HG02588 (cell line): ENCODE results near the gene GALR3.
"Not testable (repeated sequence)": the region's sequence is repeated elsewhere in the genome, so short reads cannot be mapped to it uniquely, and the experiment has no call there.

Experiments used
- ATAC-seq: cut with Tn5 transposase; IDR thresholded peaks from one replicate; pipeline ENCODE4 v1.9.1; 2021; ENCODE audit warnings: mild to moderate bottlenecking, moderate library complexity; ENCODE audit not compliant: unreplicated experiment

GALR3 gene, protein sequence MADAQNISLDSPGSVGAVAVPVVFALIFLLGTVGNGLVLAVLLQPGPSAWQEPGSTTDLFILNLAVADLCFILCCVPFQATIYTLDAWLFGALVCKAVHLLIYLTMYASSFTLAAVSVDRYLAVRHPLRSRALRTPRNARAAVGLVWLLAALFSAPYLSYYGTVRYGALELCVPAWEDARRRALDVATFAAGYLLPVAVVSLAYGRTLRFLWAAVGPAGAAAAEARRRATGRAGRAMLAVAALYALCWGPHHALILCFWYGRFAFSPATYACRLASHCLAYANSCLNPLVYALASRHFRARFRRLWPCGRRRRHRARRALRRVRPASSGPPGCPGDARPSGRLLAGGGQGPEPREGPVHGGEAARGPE

DNA sequence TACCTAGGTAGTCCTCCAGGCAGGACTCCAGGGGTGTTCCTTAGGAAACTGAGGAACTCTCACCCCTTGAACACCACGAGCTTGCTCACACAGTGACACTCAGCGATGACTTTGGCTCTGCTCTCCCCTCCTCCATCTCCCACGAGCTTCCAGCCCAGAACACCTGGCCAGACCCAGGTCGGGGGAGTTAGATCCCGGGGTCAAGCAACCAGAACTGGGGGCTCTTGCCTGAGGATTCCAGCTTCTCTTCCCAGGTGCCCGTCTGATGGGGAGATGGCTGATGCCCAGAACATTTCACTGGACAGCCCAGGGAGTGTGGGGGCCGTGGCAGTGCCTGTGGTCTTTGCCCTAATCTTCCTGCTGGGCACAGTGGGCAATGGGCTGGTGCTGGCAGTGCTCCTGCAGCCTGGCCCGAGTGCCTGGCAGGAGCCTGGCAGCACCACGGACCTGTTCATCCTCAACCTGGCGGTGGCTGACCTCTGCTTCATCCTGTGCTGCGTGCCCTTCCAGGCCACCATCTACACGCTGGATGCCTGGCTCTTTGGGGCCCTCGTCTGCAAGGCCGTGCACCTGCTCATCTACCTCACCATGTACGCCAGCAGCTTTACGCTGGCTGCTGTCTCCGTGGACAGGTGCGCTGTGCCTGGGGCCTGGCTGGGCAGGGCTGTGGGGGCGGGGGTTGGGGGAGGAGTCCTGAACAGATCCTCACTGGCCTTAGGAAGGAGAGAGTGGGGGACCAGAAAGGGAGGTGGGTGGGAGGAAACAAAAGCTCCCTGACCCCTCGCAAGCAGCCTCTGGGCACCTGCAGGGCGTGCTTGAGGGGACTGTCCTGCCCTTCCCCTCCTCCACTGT lies at the start of gene GALR3:
GALR3 (plus strand) TSS at position 249 of the 852 bp plus-strand sequence; CDS start at position 274, 25 bp downstream.
- ATAC-seq: no peak

DNA sequence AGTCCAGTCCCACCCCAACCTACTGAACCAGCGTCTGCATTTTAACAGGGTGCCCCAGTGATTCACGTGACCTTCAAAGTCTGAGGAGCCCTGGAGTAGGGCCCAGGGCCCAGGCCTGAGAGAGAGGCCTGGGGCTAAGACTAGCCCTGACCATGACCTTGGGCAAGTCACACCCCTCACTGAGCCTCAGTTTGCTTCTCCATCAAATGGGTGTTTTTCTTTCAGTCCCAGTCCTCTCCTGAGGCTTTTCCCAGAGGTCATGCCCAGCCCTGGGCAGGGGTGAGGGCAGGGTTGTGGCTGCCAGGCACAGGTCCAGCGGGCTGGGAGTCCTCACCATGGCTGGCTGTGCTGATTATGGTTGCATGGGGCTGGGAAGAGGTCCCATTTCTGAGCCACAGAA lies 48.5 kb upstream of the GALR3 start:
- ATAC-seq: no peak

DNA sequence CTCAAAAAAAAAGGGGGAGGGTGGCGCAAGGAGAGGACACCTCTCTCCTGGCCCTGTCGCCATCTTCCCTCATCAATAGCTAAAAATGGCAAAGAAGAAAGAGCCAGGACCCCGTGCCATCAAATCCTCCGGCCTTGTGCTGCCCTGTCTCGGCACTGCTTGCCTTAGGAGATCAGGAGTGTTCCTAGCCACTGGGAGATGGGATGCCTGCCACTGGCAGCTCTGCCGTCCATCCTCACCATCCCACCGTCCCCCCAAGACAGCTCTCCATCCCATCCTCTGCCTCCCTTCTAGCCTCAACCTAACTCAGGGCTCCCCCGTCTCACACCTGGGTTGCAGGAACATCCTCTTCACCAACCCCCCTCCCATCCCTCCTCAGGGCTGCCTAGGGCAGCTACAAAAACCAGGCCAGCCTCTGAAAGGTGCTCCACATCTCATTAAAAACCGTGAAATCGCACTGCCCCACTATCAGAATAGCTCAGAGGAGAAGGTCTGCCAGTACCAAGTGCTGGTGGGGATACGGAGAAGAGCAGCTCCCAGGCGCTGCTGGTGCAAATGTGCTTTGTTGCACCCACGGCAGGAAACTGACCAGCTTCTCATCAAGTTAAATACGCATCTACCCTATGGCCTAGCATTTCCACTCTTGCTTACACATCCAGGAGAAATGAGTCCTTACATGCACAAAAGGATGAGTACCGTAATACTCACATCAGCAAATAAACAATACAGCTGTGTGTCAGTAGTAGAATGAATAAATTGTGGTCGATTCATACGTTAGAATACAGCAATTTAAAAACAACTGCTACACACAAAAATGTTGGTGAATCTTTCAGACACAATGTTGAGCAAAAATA lies 47.2 kb upstream of the GALR3 start:
- ATAC-seq: no peak

DNA sequence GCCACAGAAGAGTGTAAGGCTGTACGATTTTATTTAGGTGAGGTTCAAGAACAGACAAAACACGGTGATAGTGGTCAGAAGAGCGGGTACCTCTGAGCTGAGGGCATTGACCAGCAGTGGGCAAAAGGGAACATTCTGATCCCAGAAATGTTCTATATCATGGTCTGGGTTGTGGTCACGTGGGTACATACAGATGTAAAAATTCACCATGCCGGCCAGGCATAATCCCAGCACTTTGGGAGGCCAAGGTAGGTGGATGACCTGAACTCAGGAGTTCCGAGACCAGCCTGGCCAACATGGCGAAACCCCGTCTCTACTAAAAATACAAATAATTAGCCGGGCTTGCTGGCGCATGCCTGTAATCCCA lies 46.6 kb upstream of the GALR3 start:
- no peak for ATAC-seq

DNA sequence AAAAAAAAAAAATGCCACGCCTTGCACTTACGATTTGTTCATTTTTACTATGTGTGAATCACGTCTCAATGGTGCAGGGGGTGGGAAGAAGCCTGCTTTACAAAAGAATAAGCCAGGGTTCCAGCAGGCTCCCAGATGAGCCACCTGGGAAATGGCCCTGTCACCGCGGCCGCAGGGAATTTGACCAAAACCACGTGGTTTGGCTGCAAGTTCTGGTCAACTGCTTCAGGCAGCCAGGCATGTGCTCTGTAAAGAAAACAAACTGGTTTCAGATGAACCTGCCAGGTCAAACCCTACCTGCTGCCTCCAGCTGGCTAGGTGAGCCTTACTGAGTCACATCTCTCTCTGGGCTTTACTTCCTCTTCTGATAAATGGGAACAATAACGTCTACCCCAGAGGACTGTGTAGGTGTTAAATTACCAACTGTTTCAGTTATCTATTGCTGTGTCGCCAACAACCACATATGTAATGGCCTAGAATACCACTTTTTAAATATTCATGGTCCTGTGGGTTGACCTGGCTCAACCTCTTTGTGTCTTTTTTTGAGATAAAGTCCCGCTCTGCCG lies 46.0 kb upstream of the GALR3 start:
- ATAC-seq: no peak

DNA sequence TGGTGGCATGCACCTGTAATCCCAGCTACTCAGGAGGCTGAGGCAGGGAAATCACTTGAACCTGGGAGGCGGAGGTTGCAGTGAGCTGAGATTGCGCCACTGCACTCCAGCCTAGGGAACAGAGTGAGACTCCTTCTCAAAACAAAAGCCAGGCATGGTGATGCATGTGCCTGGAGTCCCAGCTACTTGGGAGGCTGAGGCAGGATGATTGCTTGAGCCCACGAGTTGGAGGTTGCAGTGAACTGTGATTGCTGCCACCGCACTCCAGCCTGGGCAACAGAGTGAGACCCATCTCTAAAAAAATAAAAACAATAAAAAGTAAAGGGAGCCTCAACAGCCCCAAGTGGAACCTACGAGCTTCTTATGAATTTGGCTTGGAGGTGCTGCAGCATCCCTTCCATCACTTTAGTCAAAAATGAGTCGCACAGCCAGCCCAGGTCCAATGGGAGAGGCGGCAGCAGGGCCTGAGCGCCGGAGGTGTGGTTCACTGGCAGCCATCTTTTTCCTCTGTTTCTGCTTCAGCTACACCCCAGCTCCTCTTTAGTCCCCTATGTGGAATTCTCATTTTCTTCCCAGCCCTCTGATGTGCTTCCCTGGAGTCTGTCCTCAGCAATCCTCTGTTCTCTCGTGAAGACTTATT lies 44.7 kb upstream of the GALR3 start:
- no peak for ATAC-seq

DNA sequence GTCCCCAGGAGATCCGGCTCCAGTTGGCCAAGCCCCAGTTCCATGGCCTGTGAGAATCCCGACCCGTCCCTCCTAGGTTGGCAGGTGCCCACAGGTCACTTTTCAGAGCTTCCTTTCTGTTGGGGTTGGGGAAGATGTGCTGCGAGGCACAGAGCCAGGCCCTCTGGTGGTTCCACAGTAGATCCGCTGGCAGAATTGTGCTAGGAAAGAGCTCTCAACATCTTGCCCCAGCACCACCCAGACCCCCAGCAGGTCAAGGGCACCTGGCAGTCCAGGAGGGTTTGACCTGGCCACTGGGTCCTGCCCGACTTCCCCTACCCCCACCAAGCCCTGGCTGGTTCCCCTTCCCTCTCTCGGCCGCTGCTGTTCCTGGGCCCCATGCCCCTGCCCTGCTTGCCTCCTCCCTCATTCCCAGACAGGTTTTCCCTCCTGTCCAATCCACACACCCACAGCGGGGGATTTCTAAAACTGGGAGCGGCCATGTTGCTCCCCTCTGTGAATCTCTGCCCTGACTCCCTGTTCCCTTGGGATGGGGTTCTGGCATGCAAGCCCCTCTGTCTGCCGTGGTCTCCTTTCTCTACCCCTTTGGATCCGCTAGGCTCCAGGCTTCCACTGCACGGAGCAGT lies 41.6 kb upstream of the GALR3 start:
- no peak for ATAC-seq

DNA sequence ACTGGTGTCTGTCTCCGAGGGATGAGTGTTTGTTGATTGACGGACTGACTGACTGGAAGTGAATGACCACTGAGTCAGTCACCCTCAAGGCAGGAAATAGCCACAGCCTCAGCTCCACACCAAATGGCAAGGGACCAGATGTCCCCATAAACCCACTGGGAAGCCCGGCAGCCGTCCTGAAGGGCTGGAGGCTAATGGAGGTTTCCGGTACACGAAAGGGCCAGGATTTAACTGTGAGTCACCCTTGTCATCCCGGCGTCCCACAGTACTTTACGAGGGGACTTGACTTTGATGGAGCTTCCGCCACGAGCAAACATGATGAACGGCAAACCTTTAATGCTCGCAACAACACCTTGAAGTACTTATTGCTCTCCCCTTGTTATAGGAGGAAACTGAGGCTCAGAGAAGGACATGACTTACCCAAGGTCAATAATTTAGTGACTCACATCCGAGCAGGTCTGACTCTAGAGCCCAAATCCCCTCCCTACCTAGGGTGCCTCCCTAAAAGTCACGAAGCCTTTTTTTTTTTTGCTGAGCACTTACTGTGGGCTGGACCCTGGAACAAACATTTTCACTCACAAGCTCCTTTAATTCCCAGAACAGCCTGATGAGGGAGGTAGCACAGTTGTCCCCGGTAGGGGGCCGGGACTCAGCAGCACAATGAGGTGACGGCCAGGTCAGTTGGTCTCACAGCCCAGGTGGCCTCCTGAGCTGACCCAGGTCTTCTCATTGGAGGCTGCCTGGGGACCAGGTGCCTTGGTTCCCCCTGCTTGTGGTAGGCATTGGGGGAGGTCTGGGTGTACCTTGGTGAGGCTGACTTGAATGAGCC lies 40.6 kb upstream of the GALR3 start:
- ATAC-seq: no peak

DNA sequence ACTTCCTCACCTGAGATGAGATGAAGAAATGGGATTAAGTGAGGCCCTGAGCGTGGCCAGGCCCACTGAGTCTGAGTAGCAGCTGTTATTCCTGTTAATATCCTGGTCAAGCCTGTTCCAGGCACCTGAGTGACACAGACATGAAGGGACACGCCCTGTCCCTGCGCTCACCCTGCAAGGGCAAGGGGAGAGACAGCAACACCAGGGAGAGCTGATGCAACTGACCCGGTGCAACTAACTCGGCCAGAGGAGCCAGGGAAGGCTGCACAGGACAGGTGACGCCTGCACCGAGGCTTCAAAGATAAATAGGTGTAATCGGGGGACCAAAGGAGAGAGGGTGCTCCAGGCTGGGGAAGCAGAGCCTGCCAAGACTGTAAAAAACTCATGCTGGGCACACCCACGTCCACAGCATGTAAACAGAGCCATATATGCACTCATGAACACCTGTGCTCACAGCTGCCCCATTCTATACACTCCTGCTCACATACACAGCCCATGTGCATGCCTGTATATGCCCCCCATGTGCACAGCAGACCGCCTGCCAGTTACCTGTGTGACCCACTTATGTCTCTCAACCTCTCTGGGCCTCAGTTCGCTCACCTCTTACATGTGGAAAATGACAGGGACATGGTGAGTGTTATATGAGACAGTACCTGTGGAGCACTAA lies 38.2 kb upstream of the GALR3 start:
- ATAC-seq: no peak

DNA sequence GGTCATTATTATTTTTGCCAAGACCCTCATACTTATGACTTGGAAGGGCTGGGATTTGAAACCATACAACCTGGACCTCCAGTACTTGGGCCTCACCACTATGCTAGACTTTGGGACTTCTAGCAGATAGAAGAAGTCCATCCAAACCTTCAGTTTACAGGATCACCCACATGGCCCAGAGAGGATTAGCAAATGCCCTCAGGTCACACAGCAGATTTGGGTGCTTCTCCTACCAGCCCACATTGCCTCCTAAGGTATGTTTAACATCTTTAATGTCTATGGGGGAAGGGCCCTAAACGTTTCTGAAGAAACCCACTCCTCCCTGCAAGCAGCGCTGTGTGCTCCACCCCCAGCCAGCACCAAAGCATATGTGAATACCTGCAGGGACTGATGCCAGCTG lies 32.9 kb upstream of the GALR3 start:
- no peak for ATAC-seq

DNA sequence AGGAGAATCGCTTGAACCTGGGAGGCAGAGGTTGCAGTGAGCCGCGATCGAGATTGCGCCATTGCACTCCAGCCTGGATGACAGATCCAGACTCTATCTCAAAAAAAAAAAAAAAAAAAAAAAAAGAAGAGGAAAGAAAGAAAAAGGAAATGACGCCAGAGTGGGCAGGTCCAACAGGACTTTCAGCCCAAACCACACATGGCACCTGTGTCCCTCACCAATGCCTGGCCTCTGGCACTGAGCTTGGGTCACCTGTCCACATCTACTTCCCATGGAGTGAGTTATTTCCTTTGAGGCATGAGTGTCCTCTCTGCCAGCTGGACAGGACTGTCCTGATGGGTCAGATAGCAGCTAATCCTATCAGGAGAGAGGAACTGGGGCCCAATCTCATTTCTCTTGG lies 30.7 kb upstream of the GALR3 start:
- ATAC-seq: no peak

DNA sequence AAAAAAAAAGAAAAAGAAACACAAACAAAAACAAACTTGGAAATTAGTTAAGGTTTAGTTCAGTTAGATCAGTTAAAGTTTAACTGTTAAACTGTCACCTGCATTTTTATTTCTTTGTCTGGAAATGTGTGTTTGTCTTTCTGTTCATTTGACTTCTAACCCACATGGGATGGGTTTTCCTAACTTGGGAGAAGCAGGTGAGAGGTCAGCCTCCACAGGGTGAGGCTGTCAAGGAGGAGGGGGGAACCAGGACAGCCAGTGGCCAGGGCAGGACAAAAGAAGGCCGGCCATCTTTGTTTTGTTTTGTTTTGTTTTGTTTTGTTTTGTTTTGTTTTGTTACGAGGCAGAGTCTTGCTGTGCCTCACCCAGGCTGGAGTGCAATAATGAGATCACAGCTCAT lies 28.8 kb upstream of the GALR3 start:
- no peak for ATAC-seq

DNA sequence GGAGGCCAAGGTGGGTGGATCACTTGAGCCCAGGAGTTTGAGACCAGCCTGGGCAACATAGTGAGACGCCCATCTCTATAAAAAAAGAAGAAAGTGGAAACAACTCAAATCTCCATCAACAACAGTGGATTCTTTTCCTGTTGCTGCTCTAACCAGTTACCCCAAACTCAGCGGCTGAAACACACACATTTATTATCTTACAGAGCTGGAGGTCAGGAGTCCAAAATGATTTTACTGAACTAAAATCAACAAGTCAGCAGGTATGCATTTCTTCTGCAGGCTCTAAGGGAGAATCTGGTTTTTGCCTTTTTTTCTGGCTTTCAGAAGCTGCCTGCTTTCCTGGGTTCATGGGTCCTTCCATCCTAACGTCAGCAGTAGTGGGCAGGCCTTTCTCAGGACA lies 27.1 kb upstream of the GALR3 start:
- no peak for ATAC-seq

DNA sequence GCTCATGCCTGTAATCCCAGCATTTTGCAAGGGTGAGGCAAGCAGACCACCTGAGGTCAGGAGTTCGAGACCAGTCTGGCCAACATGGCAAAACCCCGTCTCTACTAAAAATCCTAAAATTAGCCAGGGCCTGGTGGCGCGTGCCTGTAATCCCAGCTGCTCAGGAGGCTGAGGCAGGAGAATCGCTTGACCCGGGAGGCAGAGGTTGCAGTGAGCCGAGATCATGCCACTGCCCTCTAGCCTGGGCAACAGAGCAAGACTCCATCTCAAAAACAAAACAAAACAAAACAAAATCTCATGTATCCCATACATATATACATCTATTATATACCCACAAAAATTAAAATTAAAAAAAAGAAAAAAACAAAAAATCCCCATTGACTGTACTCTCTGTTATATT lies 25.9 kb upstream of the GALR3 start:
- not testable (repeated sequence) for ATAC-seq

DNA sequence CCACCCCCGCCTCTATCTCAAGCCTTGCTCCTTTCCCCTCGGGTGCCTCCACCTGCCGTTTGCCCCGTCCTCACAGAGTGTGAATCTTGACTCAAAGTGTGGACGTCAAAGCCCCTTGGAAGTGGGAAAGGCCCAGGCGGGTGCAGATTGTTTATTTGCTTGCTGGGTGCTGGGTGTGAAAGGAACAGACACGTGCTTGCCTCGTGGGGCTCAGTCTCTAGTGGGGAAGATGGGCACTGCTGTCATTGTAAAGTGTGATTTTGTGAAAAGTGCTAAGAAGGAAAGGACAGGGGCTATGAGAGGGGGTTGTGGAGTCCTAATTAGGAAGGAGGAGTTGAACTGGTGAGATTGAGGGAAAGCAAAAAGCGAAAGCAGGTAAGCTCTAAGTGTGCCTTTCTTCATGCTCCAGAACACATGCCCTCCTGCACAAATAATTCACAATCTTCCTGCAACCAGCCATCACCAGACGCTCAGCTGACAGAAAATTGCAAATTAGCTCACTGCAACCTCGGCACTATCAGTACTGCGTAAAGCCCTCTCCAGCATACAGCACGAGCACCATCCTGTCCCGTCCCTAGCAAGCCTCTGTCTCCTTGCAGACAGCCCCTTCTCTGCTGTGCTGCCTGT lies 25.2 kb upstream of the GALR3 start:
- no peak for ATAC-seq

DNA sequence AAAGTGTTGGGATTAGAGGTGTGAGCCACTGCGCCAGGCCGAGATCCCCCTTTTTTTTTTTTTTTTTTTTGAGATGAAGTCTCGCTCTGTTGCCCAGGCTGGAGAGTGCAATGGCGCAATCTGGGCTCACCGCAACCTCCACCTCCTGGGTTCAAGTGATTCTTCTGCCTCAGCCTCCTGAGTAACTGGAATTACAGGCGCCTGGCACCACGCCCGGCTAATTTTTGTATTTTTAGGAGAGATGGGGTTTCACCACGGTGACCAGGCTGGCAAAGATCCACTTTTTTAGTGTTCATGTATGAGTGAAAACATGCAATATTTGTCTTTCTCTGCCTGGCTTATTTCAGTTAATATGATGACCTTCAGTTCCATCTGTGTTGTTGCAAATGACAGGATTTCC lies 23.2 kb upstream of the GALR3 start:
- not testable (repeated sequence) for ATAC-seq

DNA sequence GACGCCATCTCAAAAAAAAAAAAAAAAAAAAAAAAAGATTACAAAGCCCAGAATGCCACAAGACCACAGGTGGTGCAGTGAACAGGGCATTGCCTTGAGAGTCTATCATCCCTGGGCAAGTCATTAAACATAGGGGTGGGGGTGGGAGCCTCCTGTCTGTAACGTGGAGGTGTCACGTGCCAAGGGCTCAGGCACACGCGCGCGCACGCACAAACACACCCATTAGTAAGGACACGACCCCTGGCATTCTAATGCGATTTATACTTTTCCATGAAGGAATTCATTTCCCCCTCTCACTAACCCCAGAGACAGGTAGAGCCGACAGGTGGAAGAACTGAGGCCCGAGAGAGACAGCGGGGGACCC lies 21.3 kb upstream of the GALR3 start:
- ATAC-seq: no peak
